A204.1 (cell line): ENCODE results near the gene NDUFS8.

Experiments used
- FAIRE-seq: peaks from 2 replicates; lab custom pipeline; 2012; peaks lifted over from hg19 to GRCh38; lab: Jason Lieb, UNC

The NDUFS8 gene

DNA sequence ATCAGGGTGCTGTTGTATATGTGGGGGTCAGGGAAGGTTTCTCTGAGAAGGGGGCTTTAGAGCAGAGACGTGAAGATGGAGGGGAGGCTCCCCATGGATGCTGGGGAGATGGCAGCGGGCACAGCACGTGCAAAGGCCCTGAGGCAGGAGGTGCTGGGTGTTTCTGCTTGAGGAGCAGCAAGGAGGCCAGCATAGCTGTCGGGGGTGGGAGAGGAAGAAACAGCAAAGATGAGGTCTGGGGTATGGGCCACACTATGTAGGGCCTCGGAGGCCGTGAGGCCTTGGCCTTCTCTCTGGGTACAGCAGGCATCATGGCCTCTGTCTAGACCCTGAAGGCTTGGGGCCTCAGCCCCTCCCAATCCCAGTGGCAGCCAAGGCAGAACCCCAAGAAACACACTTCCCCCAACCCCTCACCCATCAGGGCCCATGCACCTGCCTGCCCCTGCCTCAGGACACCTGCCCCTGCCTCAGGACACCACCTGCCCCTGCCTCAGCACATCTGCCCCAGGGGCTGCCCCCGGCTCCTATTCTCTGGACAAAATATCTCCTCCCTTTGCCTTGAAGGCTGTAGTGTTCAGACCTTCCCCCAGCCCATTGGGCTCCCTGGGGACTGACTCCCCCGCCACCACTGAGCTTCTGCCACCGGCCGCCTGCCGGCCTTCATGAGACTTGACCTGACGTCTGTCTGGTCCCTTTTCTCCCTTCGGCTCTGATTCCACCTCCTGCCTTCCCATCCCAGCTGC is 14.1 kb upstream of the NDUFS8 start:
- FAIRE-seq = no peak

DNA sequence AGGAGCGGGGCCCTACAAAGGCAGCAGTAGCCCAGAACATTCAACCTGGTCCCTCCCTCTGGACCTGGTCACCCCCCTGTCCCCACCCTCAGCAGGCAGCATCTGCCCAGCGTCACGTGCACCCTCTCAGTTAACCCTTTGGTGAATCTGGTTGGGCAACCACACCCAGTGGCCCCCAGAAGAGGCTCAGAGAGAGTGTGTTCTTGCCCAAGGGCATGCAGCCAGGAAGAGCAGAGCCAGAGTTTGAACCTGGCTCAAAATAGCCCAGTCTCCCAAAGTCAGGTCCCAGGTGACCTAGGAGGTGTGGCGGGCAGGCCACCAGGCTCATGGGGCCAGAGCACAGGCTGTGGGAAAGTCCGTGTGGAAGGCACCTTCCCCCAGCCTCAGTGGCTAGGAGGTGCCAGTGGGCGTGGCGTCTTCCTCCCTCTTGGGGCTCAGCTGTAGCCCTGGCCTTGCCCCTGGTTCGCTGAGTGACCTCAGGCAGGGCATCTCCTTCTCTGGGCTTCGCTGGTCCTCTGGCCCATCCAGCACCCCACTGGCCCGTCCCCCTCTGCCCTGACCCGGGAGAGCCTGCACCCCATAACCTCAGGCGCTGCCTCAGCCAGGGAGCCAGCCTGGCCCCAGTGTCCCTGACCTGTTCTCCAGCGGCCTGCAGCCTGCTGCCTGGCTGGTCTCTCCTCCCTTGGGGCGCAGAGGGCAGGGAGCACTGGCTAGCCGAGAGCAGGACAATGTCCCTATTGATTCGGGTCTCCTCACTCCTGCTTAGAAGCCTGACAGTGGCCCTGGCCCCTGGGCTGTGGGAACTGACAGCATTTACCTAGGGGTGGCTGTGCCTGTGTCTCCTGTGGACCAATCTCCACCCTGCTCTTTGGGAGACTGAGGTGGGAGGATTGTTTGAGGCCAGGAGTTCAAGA is 13.3 kb upstream of the NDUFS8 start:
- FAIRE-seq = no peak

DNA sequence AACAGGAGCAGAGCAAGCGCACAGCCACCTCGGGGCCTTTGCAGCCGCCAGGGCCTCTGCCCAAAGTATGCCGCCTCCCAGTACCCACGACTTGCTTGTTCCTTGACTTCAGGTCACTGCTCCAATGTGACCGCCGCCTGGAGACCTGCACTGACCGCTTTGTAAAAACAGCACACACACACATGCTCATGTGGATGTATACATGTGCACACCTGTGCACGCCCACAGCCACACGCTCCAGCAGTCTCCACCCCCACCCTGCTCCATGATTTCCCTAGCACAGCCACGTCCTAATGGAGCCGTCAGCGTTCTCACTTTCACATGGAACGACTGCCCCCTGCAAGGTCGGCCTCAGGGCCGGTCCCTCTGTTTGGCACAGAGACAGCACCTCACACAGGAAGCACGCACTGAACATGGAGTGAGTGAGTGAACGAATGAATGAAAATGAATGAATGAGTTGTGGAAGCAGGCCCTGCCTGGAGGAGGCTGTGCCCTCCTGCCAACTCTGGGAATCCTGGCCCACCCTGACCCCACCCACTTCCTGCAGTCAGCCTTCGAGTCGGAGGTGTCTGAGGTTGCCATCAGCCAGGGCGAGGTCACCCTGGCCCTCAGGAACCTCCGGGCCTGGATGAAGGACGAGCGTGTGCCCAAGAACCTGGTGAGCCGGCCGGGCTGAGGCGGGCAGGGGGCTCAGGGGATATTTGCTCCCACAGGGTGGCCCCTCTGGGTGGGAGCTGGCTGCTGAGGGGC is 12.3 kb upstream of the NDUFS8 start:
- no peak for FAIRE-seq

DNA sequence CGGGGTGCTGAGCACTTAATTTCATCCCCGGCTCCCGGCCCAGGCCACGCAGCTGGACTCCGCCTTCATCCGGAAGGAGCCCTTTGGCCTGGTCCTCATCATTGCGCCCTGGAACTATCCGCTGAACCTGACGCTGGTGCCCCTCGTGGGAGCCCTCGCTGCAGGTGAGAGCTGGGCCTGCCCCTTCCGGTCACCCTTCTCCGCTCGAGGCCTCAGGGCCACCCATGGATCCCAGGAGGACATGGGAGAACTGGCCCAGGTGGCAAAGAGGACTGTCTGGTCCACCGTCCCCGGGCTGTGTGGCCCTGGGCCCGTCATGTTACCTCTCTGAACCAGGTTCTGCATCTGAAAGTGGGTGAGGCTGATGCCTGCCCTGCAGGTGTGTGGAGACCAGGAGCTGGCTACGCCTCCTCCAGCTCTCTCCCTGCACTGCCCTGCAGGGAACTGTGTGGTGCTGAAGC is 11.7 kb upstream of the NDUFS8 start:
- no peak for FAIRE-seq

DNA sequence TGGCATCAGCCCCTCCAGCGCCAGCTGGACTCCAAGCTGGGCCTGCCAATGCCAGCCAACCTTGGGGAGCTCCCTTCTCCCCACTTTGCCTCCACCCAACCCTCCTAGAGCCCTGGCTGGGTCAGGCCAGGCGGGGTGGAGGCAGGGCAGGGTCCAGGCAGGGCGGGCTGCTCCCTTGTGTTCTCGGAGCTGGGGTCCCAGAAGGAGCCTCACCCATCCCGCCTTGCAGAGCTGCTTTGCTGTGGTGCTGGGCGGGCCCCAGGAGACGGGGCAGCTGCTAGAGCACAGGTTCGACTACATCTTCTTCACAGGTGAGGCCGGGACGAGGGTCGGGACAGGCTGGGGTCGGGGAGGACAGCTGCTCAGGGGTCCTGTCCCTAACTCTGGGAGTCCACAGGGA is 11.0 kb upstream of the NDUFS8 start:
- FAIRE-seq = no peak

DNA sequence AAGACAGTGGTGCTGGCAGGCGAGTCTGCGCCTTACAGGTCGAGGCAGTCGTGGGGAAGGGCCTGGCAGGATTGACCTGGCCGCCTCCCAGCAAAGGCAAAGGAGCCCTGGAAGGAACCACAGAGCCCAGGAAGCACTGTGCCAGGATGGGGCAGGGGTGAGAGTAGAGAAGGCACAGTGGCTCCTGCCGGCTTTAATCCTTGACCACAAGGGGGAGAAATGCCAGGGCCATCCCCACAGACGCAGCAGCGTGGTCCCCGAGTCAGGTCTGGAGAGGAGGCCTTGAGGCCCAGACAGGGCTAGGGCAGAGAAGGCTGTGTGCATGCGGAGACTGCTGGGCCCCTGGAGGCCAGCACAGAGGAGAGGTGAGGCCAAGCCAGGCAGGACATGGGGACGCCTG is 9.9 kb upstream of the NDUFS8 start:
- no peak for FAIRE-seq

DNA sequence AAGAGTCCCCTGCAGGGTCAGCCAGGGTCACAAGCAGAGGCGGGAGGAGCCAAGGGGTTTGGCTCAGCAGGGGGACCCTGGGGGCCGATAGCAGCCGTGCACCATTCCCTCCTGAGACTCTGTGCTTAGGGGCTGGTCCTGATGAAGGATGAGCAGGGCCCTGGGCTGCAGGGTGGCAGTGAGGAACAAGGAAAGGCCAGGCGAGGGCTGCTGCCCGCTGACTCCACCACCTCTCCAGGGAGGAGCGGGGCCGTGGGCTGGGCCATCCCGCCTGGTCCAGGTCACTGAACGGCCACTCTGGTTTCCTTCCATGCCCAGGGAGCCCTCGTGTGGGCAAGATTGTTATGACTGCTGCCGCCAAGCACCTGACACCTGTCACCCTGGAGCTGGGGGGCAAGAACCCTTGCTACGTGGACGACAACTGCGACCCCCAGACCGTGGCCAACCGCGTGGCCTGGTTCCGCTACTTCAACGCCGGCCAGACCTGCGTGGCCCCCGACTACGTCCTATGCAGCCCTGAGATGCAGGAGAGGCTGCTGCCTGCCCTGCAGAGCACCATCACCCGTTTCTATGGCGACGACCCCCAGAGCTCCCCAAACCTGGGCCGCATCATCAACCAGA is 9.2 kb upstream of the NDUFS8 start:
- no peak for FAIRE-seq

DNA sequence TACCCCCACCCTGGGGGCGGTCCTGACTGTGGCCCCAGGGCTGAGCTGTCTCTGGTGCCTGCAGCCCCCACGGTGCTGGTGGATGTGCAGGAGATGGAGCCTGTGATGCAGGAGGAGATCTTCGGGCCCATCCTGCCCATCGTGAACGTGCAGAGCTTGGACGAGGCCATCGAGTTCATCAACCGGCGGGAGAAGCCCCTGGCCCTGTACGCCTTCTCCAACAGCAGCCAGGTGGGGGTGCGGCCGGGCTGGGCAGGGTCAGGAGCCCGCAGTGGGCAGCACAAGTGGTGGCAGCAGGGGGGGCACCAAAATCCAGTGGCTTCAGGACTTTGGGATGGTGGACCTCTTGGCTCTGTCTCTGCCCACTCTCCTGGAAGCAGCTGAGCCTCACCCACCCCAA is 8.0 kb upstream of the NDUFS8 start:
- no peak for FAIRE-seq

DNA sequence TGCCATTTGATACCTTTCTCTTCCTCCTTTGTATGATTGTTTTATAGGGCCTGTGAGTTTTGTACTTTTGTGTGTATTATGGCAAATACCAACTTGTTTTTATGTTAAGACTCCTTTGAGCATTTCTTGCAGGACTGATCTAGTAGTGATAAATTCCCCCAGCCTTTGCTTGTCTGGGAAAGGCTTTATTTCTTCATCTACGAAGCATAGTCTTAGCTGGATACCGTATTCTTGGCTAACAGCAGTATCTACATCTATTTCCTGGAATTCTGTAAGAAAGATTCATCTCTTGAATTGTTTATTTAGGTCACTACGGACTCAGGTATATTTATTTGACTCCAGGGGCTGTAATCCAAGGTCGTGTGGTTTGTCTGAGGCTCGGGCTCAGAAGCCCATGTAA is 6.0 kb upstream of the NDUFS8 start:
- FAIRE-seq = no peak

DNA sequence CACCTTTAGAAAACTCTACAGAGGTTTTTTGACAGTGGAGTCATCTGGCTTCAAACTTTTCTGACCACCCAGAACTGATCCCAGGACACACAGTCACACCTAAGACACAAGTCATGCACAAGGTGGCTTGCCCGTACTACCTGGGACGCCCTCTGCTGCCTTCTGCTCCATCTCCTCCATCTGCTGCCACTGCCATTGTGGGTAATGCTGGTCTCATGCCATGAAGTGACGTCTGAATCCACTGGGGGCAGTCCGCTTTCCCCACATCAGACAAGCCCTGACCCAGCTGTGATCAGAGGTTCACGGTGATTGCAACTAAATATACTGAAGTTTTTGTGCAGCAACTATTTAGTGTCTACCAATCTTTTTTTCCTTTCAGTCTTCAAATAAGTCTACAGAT is 5.4 kb upstream of the NDUFS8 start:
- FAIRE-seq = no peak

DNA sequence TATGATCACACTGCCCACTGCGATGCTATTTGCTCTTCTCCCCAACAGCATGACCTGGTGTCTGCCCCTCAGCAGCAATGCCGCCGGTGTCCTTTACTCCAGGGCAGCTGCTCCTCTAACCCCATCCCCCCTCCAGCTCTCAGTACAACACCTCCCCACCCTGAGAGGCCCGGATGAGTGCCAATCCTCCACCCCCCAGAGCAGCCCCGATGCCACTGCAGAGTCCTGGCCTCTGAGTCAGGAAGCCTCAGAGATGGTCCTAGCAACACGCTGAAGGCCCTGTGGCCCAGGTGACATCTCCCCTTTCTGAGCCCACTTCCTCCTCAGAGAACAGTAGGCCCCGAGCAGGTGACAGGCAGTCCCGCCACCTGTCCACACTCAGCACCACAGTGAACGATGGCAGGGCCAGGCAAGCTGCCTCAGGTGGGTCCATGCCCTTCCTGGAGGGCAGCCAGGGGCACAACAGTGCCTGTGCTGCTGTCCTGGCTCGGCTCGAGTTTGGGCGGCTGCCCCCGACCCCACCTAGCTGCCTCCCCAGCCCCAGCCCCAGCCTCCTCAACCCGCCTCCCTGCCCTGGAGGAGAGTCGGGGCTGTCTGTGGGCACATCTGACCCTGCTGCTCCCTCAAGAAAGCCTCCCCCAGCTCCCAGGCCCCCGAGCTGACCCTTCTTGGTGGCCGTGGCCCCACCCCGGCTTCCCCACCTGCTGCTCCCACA is 3.9 kb upstream of the NDUFS8 start:
- FAIRE-seq = no peak

DNA sequence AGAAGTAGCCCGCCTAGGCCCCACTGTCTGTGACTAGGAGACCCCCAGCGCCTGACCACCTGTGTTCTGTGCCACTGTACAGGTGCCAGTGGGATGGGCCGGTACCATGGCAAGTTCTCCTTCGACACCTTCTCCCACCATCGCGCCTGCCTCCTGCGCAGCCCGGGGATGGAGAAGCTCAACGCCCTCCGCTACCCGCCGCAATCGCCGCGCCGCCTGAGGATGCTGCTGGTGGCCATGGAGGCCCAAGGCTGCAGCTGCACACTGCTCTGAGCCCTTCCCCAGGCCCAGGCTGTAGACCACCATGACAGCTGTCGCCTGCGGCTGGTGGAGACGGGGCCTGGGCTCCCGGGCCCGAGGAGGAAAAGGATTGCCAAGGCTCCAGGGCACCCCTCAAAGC is 2.8 kb upstream of the NDUFS8 start:
- no peak for FAIRE-seq

DNA sequence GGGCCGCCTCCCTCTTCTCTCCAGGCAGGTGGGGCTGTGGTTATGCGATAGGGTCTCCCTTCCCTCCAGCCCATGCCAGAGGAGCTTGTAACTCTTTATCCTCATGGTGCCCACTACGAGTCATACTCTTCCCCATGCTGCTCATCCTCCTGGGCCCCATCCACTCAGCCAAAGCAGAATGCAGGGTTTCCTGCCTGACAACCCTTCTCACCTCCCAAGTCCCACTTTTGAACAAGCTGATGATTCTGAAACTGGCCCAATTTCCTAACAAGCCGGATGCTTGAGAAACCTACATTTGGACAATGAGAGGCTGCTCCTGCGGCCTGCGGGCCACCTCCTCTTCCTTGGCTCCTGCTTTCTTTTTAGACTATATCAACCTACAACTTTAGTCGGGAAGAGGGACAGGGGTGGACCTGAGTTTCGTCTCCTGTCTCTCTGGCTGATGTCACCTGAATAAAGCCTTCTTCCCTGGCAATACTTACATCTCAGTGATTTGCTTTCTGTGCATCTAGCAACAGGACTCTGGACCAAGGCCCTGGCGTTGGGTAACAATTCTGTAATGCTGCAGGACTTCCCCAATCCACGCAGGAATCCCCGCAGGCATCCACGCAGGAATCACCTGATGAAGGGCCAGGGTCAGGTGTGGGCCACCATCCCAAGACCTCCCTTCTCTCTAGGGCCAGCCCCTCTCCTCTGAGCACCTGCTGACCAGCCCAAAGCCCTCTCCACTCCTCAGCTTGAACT is 1.5 kb upstream of the NDUFS8 start:
- FAIRE-seq = no peak

DNA sequence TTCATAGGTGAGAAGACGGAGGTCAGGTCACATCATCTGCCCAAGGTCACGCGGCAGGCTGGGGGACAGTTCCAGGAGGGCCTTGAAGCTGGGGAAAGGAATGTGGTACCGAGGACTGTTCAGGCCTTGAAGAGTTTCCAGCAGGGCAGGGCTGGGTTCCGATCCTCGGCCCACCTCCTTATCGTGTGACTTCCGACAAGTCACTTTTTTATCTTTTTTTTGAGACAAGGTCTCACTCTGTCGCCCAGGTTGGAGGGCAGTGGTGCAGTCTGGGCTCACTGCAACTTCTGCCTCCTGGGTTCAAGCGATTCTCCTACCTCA is 623 bp downstream of the NDUFS8 start:
- FAIRE-seq = no peak

DNA sequence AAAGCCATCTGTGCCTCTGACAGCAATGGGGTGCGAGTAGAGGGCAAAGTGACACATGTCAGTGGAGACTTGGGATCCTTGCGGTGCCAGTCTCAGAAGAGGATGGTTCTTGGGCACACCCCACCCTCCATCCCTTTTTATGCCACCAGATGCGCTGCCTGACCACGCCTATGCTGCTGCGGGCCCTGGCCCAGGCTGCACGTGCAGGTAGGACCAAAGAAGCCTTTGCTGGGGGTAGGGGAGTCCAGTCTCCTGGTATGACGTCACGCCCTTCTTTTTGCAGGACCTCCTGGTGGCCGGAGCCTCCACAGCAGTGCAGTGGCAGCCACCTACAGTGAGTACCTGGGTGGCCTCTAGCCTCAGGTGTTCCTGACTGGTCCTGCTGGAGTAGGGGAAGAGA is 1.5 kb downstream of the NDUFS8 start:
- no peak for FAIRE-seq

DNA sequence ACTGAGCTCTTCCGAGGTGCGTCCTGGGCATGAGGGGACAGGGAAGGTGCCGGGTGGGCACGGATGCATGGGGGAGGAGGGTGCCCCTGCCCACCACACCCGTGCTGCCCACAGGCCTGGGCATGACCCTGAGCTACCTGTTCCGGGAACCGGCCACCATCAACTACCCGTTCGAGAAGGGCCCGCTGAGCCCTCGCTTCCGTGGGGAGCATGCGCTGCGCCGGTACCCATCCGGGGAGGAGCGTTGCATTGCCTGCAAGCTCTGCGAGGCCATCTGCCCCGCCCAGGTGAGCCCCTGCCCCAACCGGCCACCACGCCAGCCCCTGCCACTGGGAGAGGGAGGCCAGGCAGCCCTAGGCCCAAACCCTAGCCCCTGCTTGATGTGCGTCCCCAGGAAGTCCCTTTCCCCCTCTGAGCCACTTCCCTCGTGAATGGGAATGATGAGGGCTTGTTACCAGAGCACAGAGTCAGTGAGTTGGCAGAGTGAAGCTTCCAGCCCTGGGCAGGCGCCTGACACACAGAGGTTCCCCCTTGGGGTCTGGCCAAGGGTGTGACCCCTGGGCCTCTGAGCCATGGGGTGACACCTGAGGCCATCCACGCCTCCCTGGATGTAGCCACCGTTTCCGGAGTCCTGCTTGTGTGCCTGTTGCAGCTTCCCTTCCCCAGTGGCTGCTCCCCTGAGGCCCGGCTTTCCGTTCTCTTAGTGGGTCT is 2.7 kb downstream of the NDUFS8 start:
- no peak for FAIRE-seq

DNA sequence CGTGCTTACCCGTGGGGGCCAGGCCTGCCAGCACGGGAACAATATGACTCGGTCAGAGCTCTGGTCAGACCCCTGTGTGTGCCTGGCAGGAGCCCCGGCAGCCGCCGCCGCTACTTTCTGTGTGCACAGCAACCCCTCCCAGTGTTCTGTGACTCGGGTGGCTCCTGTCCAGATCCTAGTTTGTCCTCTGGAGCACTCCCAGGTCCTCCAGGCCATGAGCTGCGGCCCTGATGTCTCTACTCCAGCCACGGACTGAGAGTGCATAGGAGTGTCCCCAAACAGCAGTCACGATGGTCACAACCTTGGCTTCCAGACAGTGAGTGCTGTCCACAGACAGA is 3.2 kb downstream of the NDUFS8 start:
- no peak for FAIRE-seq

DNA sequence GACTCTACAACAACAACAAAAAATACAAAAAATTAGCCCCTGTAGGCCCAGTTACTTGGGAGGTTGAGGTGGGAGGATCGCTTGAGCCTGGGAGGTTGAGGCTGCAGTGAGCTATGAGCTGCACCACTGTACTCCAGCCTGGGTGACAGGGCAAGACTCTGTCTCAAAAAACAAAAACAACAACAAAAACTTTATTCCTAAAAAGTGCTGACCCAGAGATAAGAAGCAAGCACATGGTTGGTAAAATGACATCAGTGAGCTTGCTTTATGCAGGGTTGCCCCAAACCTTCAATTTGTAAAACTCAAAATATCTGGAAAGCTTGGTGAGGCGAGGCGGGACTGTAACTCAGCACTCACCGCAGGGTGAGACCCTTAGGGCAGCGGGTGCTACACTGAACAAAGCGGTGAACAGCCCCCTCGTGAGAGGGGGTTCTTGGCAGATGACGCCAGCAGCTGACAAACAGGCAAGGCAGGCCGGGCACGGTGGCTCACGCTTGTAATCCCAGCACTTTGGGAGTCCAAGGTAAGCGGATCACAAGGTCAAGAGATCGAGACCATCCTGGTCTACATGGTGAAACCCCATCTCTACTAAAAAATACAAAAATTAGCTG is 4.9 kb downstream of the NDUFS8 start:
- no peak for FAIRE-seq

DNA sequence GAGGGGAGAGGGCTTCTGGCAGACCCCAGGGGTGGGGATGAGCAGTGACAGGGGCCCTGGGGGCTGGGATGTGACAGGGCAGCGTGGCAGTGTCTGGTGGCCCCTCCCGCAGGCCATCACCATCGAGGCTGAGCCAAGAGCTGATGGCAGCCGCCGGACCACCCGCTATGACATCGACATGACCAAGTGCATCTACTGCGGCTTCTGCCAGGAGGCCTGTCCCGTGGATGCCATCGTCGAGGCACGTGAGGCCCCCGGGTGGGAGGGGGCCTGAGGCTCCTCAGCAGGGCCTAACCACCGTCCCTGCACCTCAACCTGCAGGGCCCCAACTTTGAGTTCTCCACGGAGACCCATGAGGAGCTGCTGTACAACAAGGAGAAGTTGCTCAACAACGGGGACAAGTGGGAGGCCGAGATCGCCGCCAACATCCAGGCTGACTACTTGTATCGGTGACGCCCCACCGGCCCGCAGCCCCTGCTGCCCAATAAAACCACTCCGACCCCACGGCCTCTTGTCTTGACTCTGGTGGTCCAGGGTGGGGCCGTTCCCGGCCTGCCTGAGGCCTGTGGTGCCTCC is 5.7 kb downstream of the NDUFS8 start:
- no peak for FAIRE-seq

DNA sequence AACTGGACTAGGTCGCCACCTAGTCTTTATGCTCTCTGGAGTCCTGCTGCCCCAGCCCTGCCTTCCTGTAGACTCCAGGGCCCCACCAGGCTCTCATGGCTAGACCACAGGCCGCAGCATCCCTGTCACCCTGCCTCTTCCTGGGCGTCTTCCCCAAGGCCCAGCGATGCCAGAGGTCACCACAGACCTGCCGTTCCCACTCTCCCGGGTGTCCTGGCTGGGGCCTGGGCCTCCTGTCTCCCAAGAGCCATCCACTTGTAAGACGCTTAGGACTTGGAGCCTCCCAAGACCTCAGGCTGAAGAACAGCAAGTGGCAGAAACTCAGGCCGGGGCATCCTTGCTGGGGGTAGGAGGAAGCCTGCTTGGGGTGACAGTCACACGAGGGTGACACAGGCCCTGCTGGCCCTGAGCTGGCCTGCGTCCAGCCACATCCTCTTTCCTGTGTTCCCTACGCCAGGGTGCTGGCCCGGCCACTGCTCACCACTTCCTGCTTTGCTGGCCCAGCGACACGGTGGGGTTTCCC is 6.3 kb downstream of the NDUFS8 start:
- FAIRE-seq = no peak
